GM21360 (cell line): ENCODE data around the gene TICAM1.

Source experiments
- ATAC-seq: cut with Tn5 transposase; IDR thresholded peaks from one replicate; pipeline ENCODE4 v1.9.1; 2021; ENCODE audit warnings: mild to moderate bottlenecking, moderate library complexity; ENCODE audit not compliant: unreplicated experiment

Gene TICAM1

DNA sequence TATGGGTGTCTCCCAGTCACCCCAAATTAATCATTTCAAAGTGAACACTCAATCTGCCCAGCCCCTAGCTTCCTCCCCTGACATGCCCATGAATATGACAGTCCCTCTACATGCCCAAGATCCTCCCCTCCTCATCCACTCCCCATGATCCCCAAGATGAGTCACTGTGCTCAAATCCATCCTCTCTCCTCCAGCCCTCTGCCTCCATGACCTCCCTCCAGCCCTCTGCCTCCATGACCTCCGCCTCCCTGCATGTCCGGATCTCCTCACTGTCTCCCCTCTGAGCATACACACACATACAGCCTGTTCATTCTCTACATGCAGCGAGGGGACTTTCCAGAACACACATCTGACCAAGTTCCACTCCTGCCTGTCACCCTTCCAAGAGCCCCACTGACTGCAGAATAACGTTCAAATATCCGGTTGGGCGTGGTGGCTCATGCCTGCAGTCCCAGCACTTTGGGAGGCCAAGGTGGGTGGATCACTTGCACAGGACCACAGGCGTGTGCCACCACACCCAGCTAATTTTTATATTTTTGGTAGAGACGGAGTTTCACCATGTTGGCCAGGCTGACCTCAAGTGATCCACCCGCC is 58.4 kb downstream of the TICAM1 start:
- no peak for ATAC-seq

DNA sequence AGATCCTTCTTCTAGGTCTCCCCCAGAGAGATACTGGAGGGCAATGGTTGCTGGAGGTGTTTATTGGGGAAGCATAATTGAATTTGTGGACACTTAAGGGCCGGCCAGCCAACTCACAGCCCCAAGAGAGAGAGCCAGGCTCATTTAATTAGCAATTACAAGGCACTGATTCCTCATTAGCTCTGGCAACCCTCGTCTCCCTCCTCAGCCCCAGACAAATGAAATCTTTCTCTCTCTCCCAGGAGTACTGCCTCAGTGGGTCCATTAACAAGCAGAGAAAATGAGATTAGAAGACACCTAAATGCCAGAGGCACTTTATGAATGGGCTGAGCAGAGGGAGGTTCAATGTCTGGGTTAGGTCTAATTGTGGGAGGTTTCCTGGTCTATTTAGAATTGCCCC is 58.9 kb downstream of the TICAM1 start:
- ATAC-seq = no peak

- ATAC-seq = no peak
These were observed 62.4 kb downstream of the TICAM1 start for GRCh38 chr19:4768934-4769777.
